Fibroblast of lung (primary cell): ENCODE results near the gene FNDC10. TPM values are rescaled to one million over a fixed set of nuclear protein-coding genes. Genes with fewer than 3 reads are reported as not detected.

Experiments used
- DNase-seq, 2 donors: peaks; one replicate each; pipeline versions ENCODE4 v3.0.0 to v3.0.0-alpha.2; 2010; ENCODE audit warnings: low read depth in 2 of 2
- H2AFZ ChIP-seq: 2 replicates; pipeline ENCODE4 v1.5.1; 2012; ENCODE audit warnings: low read length, control low read depth, inconsistent platforms
- H3K27ac ChIP-seq: 2 replicates; pipeline ENCODE4 v1.5.1; 2011; ENCODE audit warnings: low read length, control low read depth; ENCODE audit not compliant: insufficient read depth
- H3K27me3 ChIP-seq: 2 replicates; pipeline ENCODE4 v1.5.1; 2011; ENCODE audit warnings: mild to moderate bottlenecking, low read length; ENCODE audit not compliant: control insufficient read depth, insufficient read depth
- H3K36me3 ChIP-seq: 2 replicates; pipeline ENCODE4 v1.5.1; 2011; ENCODE audit warnings: low read length; ENCODE audit not compliant: control insufficient read depth, insufficient read depth
- H3K4me1 ChIP-seq: 2 replicates; pipeline ENCODE4 v1.5.1; 2011; ENCODE audit warnings: low read length; ENCODE audit not compliant: control insufficient read depth, insufficient read depth; ENCODE audit errors: extremely low read depth
- H3K4me2 ChIP-seq: 2 replicates; pipeline ENCODE4 v1.5.1; 2011; ENCODE audit warnings: low read length, control low read depth; ENCODE audit not compliant: insufficient read depth; ENCODE audit errors: extremely low read depth
- H3K4me3 ChIP-seq, 4 experiments: fragments of 200-600 bp in 1 of 4; sonication (generic) in 1 of 4; replicated peaks in 1 of 4; 2 replicates each; pipeline ENCODE4 v1.5.1; 2011 to 2016; ENCODE audit warnings: low read length in 4 of 4, low read depth in 3 of 4, mild to moderate bottlenecking in 3 of 4, control low read depth in 2 of 4, inconsistent platforms in 1 of 4, mixed read lengths in 1 of 4; ENCODE audit not compliant: insufficient read depth in 1 of 4; ENCODE audit errors: control extremely low read depth in 1 of 4
- H3K79me2 ChIP-seq: 2 replicates; pipeline ENCODE4 v1.5.1; 2012; ENCODE audit warnings: mild to moderate bottlenecking, low read length, inconsistent platforms; ENCODE audit not compliant: control insufficient read depth, insufficient read depth
- H3K9ac ChIP-seq: 2 replicates; pipeline ENCODE4 v1.5.1; 2011; ENCODE audit warnings: mild to moderate bottlenecking, low read length, control low read depth; ENCODE audit not compliant: insufficient read depth
- H3K9me3 ChIP-seq: 2 replicates; pipeline ENCODE4 v1.5.1; 2012; ENCODE audit warnings: low read depth, low read length; ENCODE audit not compliant: control insufficient read depth, insufficient read depth
- H4K20me1 ChIP-seq: 2 replicates; pipeline ENCODE4 v1.5.1; 2011; ENCODE audit warnings: low read length; ENCODE audit not compliant: control insufficient read depth, insufficient read depth; ENCODE audit errors: extremely low read depth
- CTCF ChIP-seq, 2 donors: IDR thresholded peaks in 1 of 2; conservative IDR thresholded peaks in 1 of 2; 1 replicate in 1 of 2; 2 replicates in 1 of 2; pipeline ENCODE4 v1.5.1; 2011 to 2012; ENCODE audit warnings: low read length in 2 of 2, control low read depth in 1 of 2, inconsistent platforms in 1 of 2, low read depth in 1 of 2, mild to moderate bottlenecking in 1 of 2
- EZH2 ChIP-seq: IDR thresholded peaks from 2 replicates; pipeline ENCODE4 v1.5.1; 2012; ENCODE audit warnings: low read length, control low read depth, mild to moderate bottlenecking; ENCODE audit errors: missing control alignments
- polyA plus RNA-seq, 2 donors: library from polyadenylated mRNA; depleted of rRNA in 1 of 2; stranded (reverse) in 1 of 2; unstranded in 1 of 2; fragments of >200 nt; gene quantifications; 2 replicates each; pipeline ENCODE4 v1.2.1, GENCODE V29; 2011 to 2012; ENCODE audit warnings: missing spikeins in 1 of 2
- total RNA-seq: library from RNA; depleted of rRNA; stranded (reverse); fragments of >200 nt; gene quantifications from 2 replicates; pipeline ENCODE4 v1.2.1, GENCODE V29; 2014

FNDC10 gene
- total and polyA plus RNA-seq, 2 donors (not counting 1 experiment from before 2014, with no cell fraction given), result 0.50 to 2.0 TPM

- peak in 1 of 2 donors; percentile 70 for DNase-seq
- Histone ChIP-seq H3K36me3 (peaks cover 6% of the 10 kb centered on the region), H3K27me3 (peaks cover 6% of the 10 kb centered on the region), H3K4me3 (peak within 1 kb of the TSS in 2 of 4 experiments; percentile 14 to 38), H2AFZ (no peak within 1 kb of the TSS), H3K9ac (no peak within 1 kb of the TSS), H3K9me3 (no peaks in the 10 kb centered on the region), H3K27ac (no peak within 1 kb of the TSS), H3K4me1 (no peaks in the 10 kb centered on the region), H3K4me2 (no peak within 1 kb of the TSS), H4K20me1 (no peaks in the 10 kb centered on the region), H3K79me2 (no peaks in the 10 kb centered on the region)
- TF ChIP-seq CTCF (conservative IDR thresholded peaks at IDR 0.05 in 1 of 2, IDR thresholded peaks at IDR 0.05 in 1 of 2; ENCODE audit: low read depth in 1 of 2, low read length in 2 of 2), result no peak
Observed at GRCh38 chr1:1631782-1632420, 32.0 kb upstream of the FNDC10 start, which contains the start of gene MMP23B. Gene MMP23B (plus strand): TSS chr1:1632173. CDS start chr1:1632219, 46 bp downstream.

- no peaks in the 10 kb centered on the region for H3K79me2 ChIP-seq
- no peaks in the 10 kb centered on the region for H3K4me1 ChIP-seq
- H3K4me3 ChIP-seq, result peak overlapping the region in 2 of 4 experiments; percentile 1 to 38
- no peaks in the 10 kb centered on the region for H3K9me3 ChIP-seq
- H3K36me3 ChIP-seq, result peaks cover 6% of the 10 kb centered on the region
- no peak for TF ChIP-seq EZH2
- no peak for TF ChIP-seq CTCF (conservative IDR thresholded peaks at IDR 0.05 in 1 of 2, IDR thresholded peaks at IDR 0.05 in 1 of 2; ENCODE audit: low read depth in 1 of 2, low read length in 2 of 2)
- H2AFZ ChIP-seq, result no peak overlapping the region
- no peaks in the 10 kb centered on the region for H4K20me1 ChIP-seq
- peaks cover 6% of the 10 kb centered on the region for H3K27me3 ChIP-seq
- H3K27ac ChIP-seq, result no peak overlapping the region
- peak; percentile 36 to 71 for DNase-seq
- H3K4me2 ChIP-seq, result no peak overlapping the region
- no peak overlapping the region for H3K9ac ChIP-seq
Observed at GRCh38 chr1:1630965-1631781, 31.2 kb upstream of the FNDC10 start.

GRCh38 chr1:1630191-1630964, 30.4 kb upstream of the FNDC10 start:
- Histone ChIP-seq H2AFZ (no peak overlapping the region), H3K27me3 (peaks cover 6% of the 10 kb centered on the region), H3K4me3 (no peak overlapping the region), H3K4me2 (no peak overlapping the region), H3K9me3 (no peaks in the 10 kb centered on the region), H3K9ac (no peak overlapping the region), H3K36me3 (peaks cover 6% of the 10 kb centered on the region), H3K27ac (no peak overlapping the region), H3K4me1 (no peaks in the 10 kb centered on the region), H4K20me1 (no peaks in the 10 kb centered on the region), H3K79me2 (no peaks in the 10 kb centered on the region)
- peak; percentile 61 to 81 for DNase-seq
- TF ChIP-seq EZH2 (peak; percentile 24), CTCF (conservative IDR thresholded peaks at IDR 0.05 in 1 of 2, IDR thresholded peaks at IDR 0.05 in 1 of 2; ENCODE audit: low read depth in 1 of 2, low read length in 2 of 2) (no peak)
